Ascending aorta (tissue), 2 donors: Measurements from ENCODE around the gene GPBAR1. TPM values are rescaled to one million over a fixed set of nuclear protein-coding genes. Genes with fewer than 3 reads are reported as not detected.

Experiments
- DNase-seq, 2 donors: peaks; one replicate each; pipeline ENCODE4 v3.0.0-alpha.2; 2019; ENCODE audit warnings: low spot score in 2 of 2
- H3K27ac ChIP-seq, 2 donors: fragments of 200-600 bp; sonication (generic); one replicate each; pipeline ENCODE4 v1.5.1; 2016 to 2017; ENCODE audit warnings: mild to moderate bottlenecking in 1 of 2
- H3K27me3 ChIP-seq: fragments of 200-600 bp; sonication (generic); one replicate; pipeline ENCODE4 v1.5.1; 2017
- H3K36me3 ChIP-seq, 2 donors: fragments of 200-600 bp; sonication (generic); one replicate each; pipeline ENCODE4 v1.5.1; 2016
- H3K4me1 ChIP-seq, 2 donors: fragments of 200-600 bp; sonication (generic); one replicate each; pipeline ENCODE4 v1.5.1; 2016 to 2017; ENCODE audit warnings: mild to moderate bottlenecking in 1 of 2
- H3K4me3 ChIP-seq, 2 donors: fragments of 200-600 bp; sonication (generic); one replicate each; pipeline ENCODE4 v1.5.1; 2016 to 2017; ENCODE audit warnings: mild to moderate bottlenecking in 1 of 2
- H3K9me3 ChIP-seq, 2 donors: fragments of 200-600 bp; sonication (generic); one replicate each; pipeline ENCODE4 v1.5.1; 2016
- intact Hi-C: fragments of 100-400 bp; cut with DNase I; formaldehyde crosslinking; loops from one replicate; pipeline ENCODE4 v1.15.1; 2023
- total RNA-seq: library from RNA; depleted of rRNA; stranded (reverse); fragments of >200 nt; gene quantifications from one replicate; pipeline ENCODE4 v1.1.0, GENCODE V29; 2016
- TF ChIP-seq, protein P1 (sequence below), 3 experiments: fragments of 200-600 bp in 2 of 3; fragments of 450-650 bp in 1 of 3; sonication (generic) in 2 of 3; IDR thresholded peaks; one replicate each; pipeline ENCODE4 v1.5.1; 2016 to 2019; ENCODE audit warnings: antibody characterized with exemption in 3 of 3, mild to moderate bottlenecking in 1 of 3, moderate library complexity in 1 of 3

The GPBAR1 gene
- total RNA-seq, 1 donor from 2014 or later, result not detected

DNA sequence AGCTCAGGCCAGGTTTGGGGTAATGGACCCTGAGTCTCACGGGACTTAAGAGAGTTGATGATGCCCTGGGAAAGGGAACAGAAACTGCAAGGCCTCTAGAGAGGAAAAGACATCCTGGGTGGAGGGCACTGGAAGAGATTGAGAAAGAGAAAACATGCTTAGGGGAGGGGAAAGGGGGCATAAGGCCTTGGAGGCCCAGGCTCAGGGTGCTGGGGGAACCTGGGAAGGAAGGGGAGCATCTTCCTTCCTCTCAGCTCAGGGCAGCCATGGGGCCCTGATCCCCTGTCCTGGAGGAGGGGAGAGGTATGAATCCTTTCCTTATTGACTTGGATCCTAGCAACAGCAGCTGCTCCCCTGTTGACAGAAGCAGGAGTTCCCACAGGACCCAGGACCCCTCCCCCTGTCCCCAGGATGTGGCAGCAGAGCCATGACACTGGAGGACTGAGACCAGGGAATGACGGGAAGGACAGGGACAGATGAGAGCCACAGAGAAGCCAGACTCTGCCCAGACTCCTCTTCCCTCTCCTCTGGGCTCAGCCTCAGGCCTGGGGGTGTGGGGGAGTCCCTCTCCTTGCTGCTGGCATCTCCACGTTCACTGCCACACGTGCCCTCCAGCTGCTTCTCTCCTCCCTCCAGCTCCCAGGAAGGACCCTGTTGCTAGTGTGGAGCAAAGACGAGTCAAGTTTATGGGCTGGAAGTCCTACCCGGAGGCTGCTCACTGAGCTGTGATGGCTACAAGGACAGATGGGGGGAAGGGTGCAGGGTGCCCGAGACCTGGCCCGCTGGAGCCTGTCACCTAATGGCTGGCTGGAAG, 815 bp downstream of the GPBAR1 start:
- Histone ChIP-seq H3K27ac (peak overlapping the region; percentile 74 to 79), H3K9me3 (no peaks in the 10 kb centered on the region), H3K27me3 (no peaks in the 10 kb centered on the region), H3K4me3 (no peak overlapping the region), H3K4me1 (peaks cover 14 to 36% of the 10 kb centered on the region in 2 donors), H3K36me3 (peaks cover 25% of the 10 kb centered on the region in 2 donors)
- intact Hi-C loops, result no loop called here
- DNase-seq, result no peak
- TF ChIP-seq, protein P1, sequence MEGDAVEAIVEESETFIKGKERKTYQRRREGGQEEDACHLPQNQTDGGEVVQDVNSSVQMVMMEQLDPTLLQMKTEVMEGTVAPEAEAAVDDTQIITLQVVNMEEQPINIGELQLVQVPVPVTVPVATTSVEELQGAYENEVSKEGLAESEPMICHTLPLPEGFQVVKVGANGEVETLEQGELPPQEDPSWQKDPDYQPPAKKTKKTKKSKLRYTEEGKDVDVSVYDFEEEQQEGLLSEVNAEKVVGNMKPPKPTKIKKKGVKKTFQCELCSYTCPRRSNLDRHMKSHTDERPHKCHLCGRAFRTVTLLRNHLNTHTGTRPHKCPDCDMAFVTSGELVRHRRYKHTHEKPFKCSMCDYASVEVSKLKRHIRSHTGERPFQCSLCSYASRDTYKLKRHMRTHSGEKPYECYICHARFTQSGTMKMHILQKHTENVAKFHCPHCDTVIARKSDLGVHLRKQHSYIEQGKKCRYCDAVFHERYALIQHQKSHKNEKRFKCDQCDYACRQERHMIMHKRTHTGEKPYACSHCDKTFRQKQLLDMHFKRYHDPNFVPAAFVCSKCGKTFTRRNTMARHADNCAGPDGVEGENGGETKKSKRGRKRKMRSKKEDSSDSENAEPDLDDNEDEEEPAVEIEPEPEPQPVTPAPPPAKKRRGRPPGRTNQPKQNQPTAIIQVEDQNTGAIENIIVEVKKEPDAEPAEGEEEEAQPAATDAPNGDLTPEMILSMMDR (IDR thresholded peaks at IDR 0.05), result no peak

DNA sequence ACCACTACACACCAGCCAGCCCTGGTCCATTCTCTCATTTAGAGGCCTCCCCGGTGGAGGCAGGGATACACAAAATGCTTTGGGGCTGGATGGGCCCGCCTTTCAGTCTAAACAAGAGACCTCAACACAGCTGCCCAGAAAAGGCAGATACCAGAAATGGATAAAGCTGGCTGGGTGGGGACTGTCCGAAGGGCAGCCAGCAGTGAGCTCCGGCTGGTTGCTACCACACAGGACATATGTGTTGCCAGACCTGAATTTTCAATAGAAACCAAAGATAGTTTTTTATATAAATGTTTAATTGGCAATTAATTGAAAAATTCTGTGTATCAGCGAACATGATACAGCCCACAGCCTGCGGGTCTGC, 1.4 kb downstream of the GPBAR1 start:
- Histone ChIP-seq H3K4me3 (no peak overlapping the region), H3K27ac (peak overlapping the region; percentile 74 to 79), H3K4me1 (peaks cover 14 to 36% of the 10 kb centered on the region in 2 donors), H3K36me3 (peaks cover 31% of the 10 kb centered on the region in 2 donors), H3K9me3 (no peaks in the 10 kb centered on the region), H3K27me3 (no peaks in the 10 kb centered on the region)
- no peak for DNase-seq
- TF ChIP-seq, protein P1 (IDR thresholded peaks at IDR 0.05), result no peak
- intact Hi-C loops, result no loop called here

DNA sequence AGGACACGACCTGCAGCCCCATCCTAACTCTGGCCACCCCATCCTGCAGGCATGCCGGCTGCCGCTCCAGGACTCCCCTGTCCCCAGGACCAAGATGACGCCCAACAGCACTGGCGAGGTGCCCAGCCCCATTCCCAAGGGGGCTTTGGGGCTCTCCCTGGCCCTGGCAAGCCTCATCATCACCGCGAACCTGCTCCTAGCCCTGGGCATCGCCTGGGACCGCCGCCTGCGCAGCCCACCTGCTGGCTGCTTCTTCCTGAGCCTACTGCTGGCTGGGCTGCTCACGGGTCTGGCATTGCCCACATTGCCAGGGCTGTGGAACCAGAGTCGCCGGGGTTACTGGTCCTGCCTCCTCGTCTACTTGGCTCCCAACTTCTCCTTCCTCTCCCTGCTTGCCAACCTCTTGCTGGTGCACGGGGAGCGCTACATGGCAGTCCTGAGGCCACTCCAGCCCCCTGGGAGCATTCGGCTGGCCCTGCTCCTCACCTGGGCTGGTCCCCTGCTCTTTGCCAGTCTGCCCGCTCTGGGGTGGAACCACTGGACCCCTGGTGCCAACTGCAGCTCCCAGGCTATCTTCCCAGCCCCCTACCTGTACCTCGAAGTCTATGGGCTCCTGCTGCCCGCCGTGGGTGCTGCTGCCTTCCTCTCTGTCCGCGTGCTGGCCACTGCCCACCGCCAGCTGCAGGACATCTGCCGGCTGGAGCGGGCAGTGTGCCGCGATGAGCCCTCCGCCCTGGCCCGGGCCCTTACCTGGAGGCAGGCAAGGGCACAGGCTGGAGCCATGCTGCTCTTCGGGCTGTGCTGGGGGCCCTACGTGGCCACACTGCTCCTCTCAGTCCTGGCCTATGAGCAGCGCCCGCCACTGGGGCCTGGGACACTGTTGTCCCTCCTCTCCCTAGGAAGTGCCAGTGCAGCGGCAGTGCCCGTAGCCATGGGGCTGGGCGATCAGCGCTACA, 2.1 kb downstream of the GPBAR1 start:
- Histone ChIP-seq H3K9me3 (no peaks in the 10 kb centered on the region), H3K27ac (peak overlapping the region; percentile 26 to 31), H3K4me3 (no peak overlapping the region), H3K4me1 (peaks cover 14 to 40% of the 10 kb centered on the region in 2 donors), H3K27me3 (no peaks in the 10 kb centered on the region), H3K36me3 (peaks cover 36 to 37% of the 10 kb centered on the region in 2 donors)
- TF ChIP-seq, protein P1 (IDR thresholded peaks at IDR 0.05), result no peak
- DNase-seq, result no peak
- intact Hi-C loops, result no loop called here

DNA sequence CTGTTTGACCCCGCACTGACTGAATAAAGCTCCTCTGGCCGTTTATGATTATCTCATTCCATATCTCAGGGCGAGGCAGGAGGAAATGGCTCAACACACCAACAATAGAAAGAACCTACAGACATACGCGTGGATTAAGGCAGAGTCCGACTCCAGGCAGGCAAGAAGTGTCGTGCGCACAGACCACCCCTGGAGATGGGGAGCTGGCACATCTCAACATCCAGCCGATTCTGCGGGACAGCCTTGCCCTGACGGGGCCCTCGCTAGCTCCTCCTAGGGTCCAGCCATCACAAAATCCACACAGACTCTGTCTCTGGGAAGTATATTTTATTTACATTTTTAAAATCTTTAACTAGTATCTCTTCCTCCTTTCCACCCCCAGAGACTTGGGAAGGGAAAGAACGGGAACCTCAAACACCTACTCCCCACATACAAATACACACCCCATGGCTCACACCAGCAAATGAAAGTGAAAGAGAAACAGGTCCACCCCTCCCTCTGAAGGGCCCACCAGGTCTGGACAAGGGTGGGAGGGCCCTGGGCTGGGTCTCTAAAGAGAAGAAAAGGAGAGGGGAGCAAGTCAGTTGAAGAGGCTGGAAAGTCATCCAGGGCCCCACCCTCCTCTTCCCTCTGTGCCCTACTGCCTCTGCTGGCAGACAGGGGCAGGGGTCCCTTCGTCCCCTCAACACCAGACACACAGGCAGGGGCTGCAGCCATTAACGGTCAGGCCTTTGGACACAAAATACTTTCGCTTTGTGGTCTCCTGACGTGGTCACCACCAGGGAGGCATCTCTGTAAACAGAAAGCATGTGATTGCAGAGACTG, 3.2 kb downstream of the GPBAR1 start:
- intact Hi-C loops, result no loop called here
- H3K9me3 ChIP-seq, result no peaks in the 10 kb centered on the region
- peak overlapping the region in 1 of 2 donors; percentile 24 for H3K27ac ChIP-seq
- peaks cover 8 to 39% of the 10 kb centered on the region in 2 donors for H3K4me1 ChIP-seq
- TF ChIP-seq, protein P1 (IDR thresholded peaks at IDR 0.05), result no peak
- DNase-seq, result no peak
- no peak overlapping the region for H3K4me3 ChIP-seq
- H3K36me3 ChIP-seq, result peaks cover 36 to 37% of the 10 kb centered on the region in 2 donors
- no peaks in the 10 kb centered on the region for H3K27me3 ChIP-seq
